Activated naive CD4-positive, alpha-beta T cell treated with anti-CD3 and anti-CD28 coated beads, Interleukin-2, amount 50 U/mL, for 72 hours (primary cell): ENCODE measurements around the gene AGRN. TPM values are rescaled to one million over a fixed set of nuclear protein-coding genes. Genes with fewer than 3 reads are reported as not detected.
"Not testable (repeated sequence)": the region's sequence is repeated elsewhere in the genome, so short reads cannot be mapped to it uniquely, and the experiment has no call there.

ENCODE experiments used
- ATAC-seq, 2 donors: fragments of 150-1000 bp; cut with Tn5 transposase; 2 replicates each; pipeline ENCODE4 v1.10.0; 2021; ENCODE audit warnings: mild to moderate bottlenecking in 2 of 2, moderate library complexity in 2 of 2
- DNase-seq, 2 donors: peaks; one replicate each; pipeline ENCODE4 v3.0.0; 2021 to 2022; ENCODE audit warnings: low spot score in 2 of 2
- H3K27ac Mint-ChIP-seq, 2 donors: one replicate each; pipeline ENCODE4 v1.8.0; 2022; ENCODE audit warnings: mild to moderate bottlenecking in 2 of 2, mixed read lengths in 2 of 2
- H3K36me3 Mint-ChIP-seq, 2 donors: one replicate each; pipeline ENCODE4 v1.8.0; 2022; ENCODE audit warnings: mixed read lengths in 2 of 2
- H3K9me3 Mint-ChIP-seq, 2 donors: one replicate each; pipeline ENCODE4 v1.8.0; 2022; ENCODE audit warnings: mixed read lengths in 2 of 2
- total RNA-seq, 2 donors: library from RNA; stranded (reverse); gene quantifications; one replicate each; pipeline ENCODE4 v1.2.3, GENCODE V29; 2022

AGRN gene
- total RNA-seq, 2 donors from 2014 or later = 44.5 to 79.9 TPM

DNA sequence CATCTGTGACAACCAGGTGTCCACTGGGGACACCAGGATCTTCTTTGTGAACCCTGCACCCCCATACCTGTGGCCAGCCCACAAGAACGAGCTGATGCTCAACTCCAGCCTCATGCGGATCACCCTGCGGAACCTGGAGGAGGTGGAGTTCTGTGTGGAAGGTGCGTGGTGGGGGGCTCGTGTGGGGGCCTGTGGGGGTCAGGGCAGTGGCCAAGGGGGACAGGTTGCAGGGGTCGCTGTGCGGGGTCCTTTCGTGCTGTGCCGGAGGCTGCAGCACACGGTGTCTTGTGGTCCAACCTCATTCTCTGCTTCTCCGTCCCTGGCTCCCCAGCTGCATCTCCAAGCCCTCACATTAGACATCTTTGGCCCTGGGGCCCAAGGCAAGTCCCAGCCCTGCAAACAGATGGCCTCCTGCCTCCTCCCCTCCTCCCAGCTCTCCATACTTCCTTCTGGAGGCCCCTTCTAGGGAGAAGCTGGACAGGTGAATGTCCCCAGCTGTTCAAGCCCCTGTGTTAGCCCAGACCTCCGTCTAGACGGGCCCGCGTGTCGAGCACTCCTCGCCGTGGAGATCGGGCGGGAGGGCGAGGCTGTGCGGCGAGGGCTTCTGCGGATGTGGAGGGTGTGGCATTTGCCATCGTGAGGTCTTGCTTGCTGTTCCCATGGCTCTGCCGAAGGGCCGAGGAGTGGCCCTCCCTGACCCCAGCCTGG, 2.5 kb downstream of the AGRN start:
- no peak overlapping the region for H3K27ac Mint-ChIP-seq
- H3K36me3 Mint-ChIP-seq = no peaks in the 10 kb centered on the region
- ATAC-seq (no peak), DNase-seq (no peak)
- no peaks in the 10 kb centered on the region for H3K9me3 Mint-ChIP-seq

DNA sequence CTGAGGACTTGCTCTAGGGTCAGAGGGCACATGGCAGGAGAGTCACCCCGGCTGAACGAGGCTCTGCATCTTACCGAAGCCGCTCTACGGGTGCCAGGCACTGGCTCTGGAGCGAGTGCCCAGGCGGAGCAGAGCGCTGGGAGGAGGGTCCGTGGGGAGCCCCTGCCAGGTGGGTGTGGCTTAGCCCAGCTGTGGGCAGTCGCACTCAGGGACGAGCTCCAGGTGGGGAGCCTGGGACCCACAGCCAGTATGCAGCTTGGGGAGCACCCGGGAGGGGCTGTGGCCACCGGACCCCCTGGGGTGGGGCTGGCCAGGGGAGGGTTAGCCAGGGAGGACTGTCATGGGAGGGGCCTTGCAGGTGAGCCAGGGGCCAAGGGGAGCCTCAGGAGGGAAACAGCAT, 3.8 kb downstream of the AGRN start:
- DNase-seq (no peak), ATAC-seq (no peak)
- Mint-ChIP-seq H3K27ac (no peak overlapping the region), H3K36me3 (no peaks in the 10 kb centered on the region), H3K9me3 (no peaks in the 10 kb centered on the region)

- Mint-ChIP-seq H3K36me3 (no peaks in the 10 kb centered on the region), H3K9me3 (no peaks in the 10 kb centered on the region), H3K27ac (no peak overlapping the region)
- DNase-seq = no peak
- no peak for ATAC-seq
These were observed 4.3 kb downstream of the AGRN start for GRCh38 chr1:1024149-1024770.

GRCh38 chr1:1024771-1025699, 5.1 kb downstream of the AGRN start:
- no peak overlapping the region for H3K27ac Mint-ChIP-seq

GRCh38 chr1:1025730-1026129, 5.8 kb downstream of the AGRN start:
- ATAC-seq (no peak), DNase-seq (no peak)
- Mint-ChIP-seq H3K27ac (no peak overlapping the region), H3K9me3 (no peaks in the 10 kb centered on the region), H3K36me3 (no peaks in the 10 kb centered on the region)

More at GRCh38 chr1:1024771-1025699, 5.1 kb downstream of the AGRN start:
- no peak for ATAC-seq
- Mint-ChIP-seq H3K36me3 (no peaks in the 10 kb centered on the region), H3K9me3 (no peaks in the 10 kb centered on the region)
- DNase-seq = no peak

- Mint-ChIP-seq H3K36me3 (no peaks in the 10 kb centered on the region), H3K27ac (no peak overlapping the region), H3K9me3 (no peaks in the 10 kb centered on the region)
- no peak for ATAC-seq
- no peak for DNase-seq
These were observed 6.9 kb downstream of the AGRN start for GRCh38 chr1:1026599-1027413.

- H3K9me3 Mint-ChIP-seq = no peaks in the 10 kb centered on the region
- ATAC-seq = no peak
- no peak overlapping the region for H3K27ac Mint-ChIP-seq
- no peak for DNase-seq
- H3K36me3 Mint-ChIP-seq = no peaks in the 10 kb centered on the region
These were observed 7.9 kb downstream of the AGRN start for GRCh38 chr1:1027791-1028190.

DNA sequence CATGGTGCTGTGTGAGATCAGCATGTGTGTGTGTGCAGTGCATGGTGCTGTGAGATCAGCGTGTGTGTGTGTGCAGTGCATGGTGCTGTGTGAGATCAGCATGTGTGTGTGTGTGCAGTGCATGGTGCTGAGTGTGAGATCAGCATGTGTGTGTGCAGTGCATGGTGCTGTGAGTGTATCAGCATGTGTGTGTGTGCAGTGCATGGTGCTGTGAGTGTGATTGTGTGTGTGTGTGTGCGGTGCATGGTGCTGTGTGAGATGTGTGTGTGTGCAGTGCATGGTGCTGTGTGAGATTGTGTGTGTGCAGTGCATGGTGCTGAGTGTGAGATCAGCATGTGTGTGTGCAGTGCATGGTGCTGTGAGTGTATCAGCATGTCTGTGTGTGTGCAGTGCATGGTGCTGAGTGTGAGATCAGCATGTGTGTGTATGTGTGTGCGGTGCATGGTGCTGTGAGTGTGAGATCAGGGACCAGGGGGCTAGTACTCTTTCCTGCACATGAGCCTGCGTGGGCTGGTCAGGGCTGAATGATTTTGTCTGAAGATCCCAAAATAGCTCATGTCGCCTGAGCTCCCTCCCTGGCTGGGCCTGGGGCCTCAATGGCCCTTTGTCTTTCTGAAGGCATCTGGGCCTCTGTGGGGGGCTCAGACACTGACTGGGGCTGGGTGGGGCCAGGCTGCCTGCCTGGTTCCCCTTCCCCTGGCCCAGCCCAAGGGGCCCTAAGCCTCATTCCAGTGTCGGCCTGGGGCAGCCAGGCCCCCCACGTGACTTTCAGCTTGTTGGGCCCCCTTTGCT, 11.1 kb downstream of the AGRN start:
- not testable (repeated sequence) for ATAC-seq, DNase-seq, H3K27ac Mint-ChIP-seq, H3K36me3 Mint-ChIP-seq, H3K9me3 Mint-ChIP-seq

- H3K9me3 Mint-ChIP-seq = no peaks in the 10 kb centered on the region
- ATAC-seq (no peak), DNase-seq (no peak)
- H3K27ac Mint-ChIP-seq = peak overlapping the region in 1 of 2 donors; percentile 74
- no peaks in the 10 kb centered on the region for H3K36me3 Mint-ChIP-seq
These were observed 11.8 kb downstream of the AGRN start for GRCh38 chr1:1031659-1032235.

DNA sequence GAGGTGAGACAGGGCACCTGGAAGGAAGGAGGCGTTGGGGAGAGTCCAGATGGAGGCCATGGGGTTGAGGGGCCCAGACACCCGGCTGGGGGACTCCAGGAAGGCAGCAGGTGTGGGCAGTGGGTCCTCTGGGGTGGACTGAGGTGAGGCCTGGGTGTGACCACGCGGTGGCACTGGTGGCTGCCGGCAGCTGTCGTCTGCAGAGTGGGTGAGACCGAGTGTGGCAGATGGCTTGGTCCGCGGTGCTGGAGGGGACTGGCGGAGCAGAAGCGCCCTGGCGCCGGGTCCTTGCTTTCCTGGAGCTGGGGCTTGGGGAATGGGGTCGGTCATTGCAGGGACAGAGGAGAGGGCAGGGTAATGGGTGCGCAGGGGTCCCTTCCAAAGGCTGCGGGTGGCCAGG, 12.5 kb downstream of the AGRN start:
- DNase-seq (no peak), ATAC-seq (no peak)
- H3K36me3 Mint-ChIP-seq = no peaks in the 10 kb centered on the region
- peak overlapping the region; percentile 36 to 74 for H3K27ac Mint-ChIP-seq
- no peaks in the 10 kb centered on the region for H3K9me3 Mint-ChIP-seq

DNA sequence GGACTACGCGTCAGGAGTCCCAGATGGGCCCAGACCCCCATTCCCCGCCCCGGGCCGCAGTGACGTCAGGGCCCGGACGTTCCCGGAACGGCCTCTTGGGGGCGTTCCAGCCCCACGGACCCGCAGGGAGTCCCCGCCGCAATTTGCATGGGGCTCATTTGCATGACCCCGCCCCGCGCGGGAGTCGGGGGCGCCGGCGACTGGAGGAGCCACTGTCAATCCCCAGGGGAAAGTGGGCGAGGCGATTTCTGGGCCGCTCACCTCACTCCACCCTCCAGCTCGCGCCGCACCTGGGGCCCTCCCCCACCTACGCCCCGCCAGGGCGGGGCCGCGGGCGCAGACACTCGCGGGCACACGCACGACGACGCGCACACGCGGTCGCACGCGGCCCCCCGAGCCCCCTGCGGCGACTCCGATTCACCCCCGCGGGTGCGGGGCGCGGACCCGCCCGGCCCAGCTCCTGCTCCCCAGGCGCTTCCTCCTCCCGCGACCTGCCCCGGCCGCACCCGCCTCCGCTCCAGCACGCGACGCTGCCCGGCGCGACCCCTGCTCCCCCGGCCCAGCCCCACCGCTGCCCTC, 13.2 kb downstream of the AGRN start:
- H3K36me3 Mint-ChIP-seq = no peaks in the 10 kb centered on the region
- H3K27ac Mint-ChIP-seq = no peak overlapping the region
- DNase-seq (peak; percentile 95 to 99), ATAC-seq (peak; percentile 96)
- H3K9me3 Mint-ChIP-seq = no peaks in the 10 kb centered on the region

DNA sequence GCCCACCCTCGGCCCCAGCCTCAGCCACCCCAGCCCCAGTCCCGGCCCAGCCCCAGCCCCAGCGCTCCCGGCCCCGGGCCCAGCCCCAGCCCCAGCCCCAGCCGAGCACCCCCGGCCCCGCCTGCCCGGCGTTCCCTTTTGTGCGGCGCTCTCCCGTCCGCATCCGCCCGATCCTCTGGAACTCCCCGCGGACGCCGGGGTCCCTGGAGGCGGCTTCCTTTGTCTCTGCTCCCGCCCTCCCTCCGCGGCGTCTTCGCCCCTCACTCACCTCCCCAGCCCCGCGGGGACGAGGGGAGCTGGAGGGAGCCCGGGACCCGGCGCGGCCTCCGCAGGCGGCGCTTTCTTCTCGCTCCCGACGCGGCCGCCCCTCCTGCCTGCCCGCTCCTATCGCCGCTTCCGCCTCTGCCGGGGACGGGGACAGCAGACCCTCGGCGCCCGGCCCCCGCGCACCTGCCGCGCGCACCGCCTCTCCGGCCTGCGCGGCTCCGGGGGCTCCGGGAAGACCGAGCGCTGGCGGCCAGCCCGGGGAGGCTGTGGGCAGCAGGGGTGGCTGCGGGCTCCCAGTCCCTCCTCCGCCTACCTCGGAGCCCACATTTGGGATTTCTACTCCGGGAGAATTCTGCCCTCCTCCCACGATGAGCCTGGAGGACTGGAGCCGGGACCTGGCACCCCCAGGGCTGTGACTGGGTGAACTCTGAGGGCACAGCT, 14.0 kb downstream of the AGRN start:
- Mint-ChIP-seq H3K36me3 (no peaks in the 10 kb centered on the region), H3K9me3 (no peaks in the 10 kb centered on the region), H3K27ac (no peak overlapping the region)
- ATAC-seq (peak; percentile 10 to 21), DNase-seq (no peak)

GRCh38 chr1:1034439-1034781, 14.5 kb downstream of the AGRN start:
- Mint-ChIP-seq H3K27ac (no peak overlapping the region), H3K36me3 (no peaks in the 10 kb centered on the region), H3K9me3 (no peaks in the 10 kb centered on the region)
- DNase-seq (no peak), ATAC-seq (no peak)

- Mint-ChIP-seq H3K36me3 (no peaks in the 10 kb centered on the region), H3K9me3 (no peaks in the 10 kb centered on the region), H3K27ac (no peak overlapping the region)
- DNase-seq (no peak), ATAC-seq (no peak)
These were observed 15.5 kb downstream of the AGRN start for GRCh38 chr1:1035291-1035943.
